Naive thymus-derived CD8-positive, alpha-beta T cell (primary cell): ENCODE measurements around the gene MN1. TPM values are rescaled to one million over a fixed set of nuclear protein-coding genes. Genes with fewer than 3 reads are reported as not detected.

ENCODE experiments used
- ATAC-seq, 2 donors: fragments of 150-1000 bp; cut with Tn5 transposase in 1 of 2; sonication (Bioruptor Pico), chemical (Tn5 transposase) in 1 of 2; 1 replicate in 1 of 2; 2 replicates in 1 of 2; pipeline ENCODE4 v1.10.0; 2021; ENCODE audit warnings: mild to moderate bottlenecking in 2 of 2, moderate library complexity in 2 of 2
- POLR2A ChIA-PET: fragments of 350-600 bp; sonication (Branson Sonifier 250); formaldehyde crosslinking; loops from one replicate; lab custom pipeline; 2021; ENCODE audit warnings: antibody characterized with exemption; lab: Charles Lee
- DNase-seq, 10 donors: peaks; one replicate each; pipeline versions ENCODE4 v3.0.0 to v3.0.0-alpha.2; 2020 to 2022
- H3K27ac Mint-ChIP-seq, 10 donors: one replicate each; pipeline ENCODE4 v1.8.0; 2020 to 2022; ENCODE audit warnings: mild to moderate bottlenecking in 10 of 10, mixed read lengths in 10 of 10, moderate library complexity in 4 of 10, inconsistent platforms in 1 of 10
- H3K27me3 Mint-ChIP-seq, 5 donors: one replicate each; pipeline ENCODE4 v1.8.0; 2021 to 2022; ENCODE audit warnings: mixed read lengths in 5 of 5
- H3K36me3 Mint-ChIP-seq, 3 donors: one replicate each; pipeline ENCODE4 v1.8.0; 2020 to 2022; ENCODE audit warnings: mixed read lengths in 3 of 3, mild to moderate bottlenecking in 2 of 3, inconsistent platforms in 1 of 3
- H3K4me1 Mint-ChIP-seq, 4 donors: one replicate each; pipeline ENCODE4 v1.8.0; 2021 to 2022; ENCODE audit warnings: mixed read lengths in 4 of 4
- H3K4me3 Mint-ChIP-seq, 10 donors: one replicate each; pipeline ENCODE4 v1.8.0; 2020 to 2022; ENCODE audit warnings: mild to moderate bottlenecking in 10 of 10, mixed read lengths in 10 of 10, moderate library complexity in 6 of 10, inconsistent platforms in 1 of 10
- H3K9me3 Mint-ChIP-seq, 9 donors: one replicate each; pipeline ENCODE4 v1.8.0; 2020 to 2022; ENCODE audit warnings: mixed read lengths in 9 of 9, mild to moderate bottlenecking in 3 of 9, inconsistent platforms in 1 of 9, moderate library complexity in 1 of 9
- polyA plus RNA-seq, 3 donors: library from polyadenylated mRNA; unstranded; fragments of 300-500 nt; fragmentation: Illumina TruSeq; gene quantifications; one replicate each; pipeline ENCODE4 v1.2.3, GENCODE V29; 2021
- total RNA-seq, 8 experiments: library from RNA in 2 of 8; stranded (reverse) in 2 of 8; gene quantifications; one replicate each; pipeline ENCODE4 v1.2.3 and lab custom pipeline; 2021 to 2026

Gene MN1
- total and polyA plus RNA-seq, 5 experiments from 2014 or later: 0.10 to 0.39 (median 0.22) TPM; not detected in 2

DNA sequence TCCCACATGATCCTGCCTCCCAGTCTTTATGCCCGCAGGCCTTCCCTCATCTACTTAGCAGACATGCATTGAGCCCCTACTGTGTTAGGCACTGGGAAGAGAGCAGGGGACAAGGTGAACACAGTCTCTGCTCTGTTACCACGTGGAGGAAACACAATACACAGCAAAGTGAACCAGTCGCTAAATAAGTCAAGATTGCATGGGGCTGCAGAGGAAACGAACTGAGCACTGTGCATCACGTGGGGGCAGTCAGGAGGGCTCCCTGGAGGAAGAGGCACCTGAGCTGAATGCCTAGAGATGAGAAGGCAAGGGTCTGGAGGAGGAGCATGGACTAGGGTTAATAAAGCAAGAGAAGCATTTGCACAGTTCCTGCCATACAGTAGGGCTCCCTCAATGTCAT is 102.7 kb downstream of the MN1 start:
- ATAC-seq: no peak
- Mint-ChIP-seq H3K27ac (no peak overlapping the region), H3K27me3 (peaks cover 0 to 13% (median 2%) of the 10 kb centered on the region in 5 donors), H3K9me3 (peaks cover 0 to 19% (median 4%) of the 10 kb centered on the region in 9 donors), H3K36me3 (peaks cover 0 to 5% (median 2%) of the 10 kb centered on the region in 3 donors), H3K4me3 (no peak overlapping the region), H3K4me1 (no peaks in the 10 kb centered on the region)
- no peak for DNase-seq
- POLR2A ChIA-PET: no interaction called here

Other genes with a start within 250 kb of the MN1 start
- gene PITPNB, start 117.5 kb upstream of the MN1 start, total RNA-seq: 10 to 100 TPM; 59.9 to 76.2 TPM
- gene PITPNB, start 117.5 kb upstream of the MN1 start, polyA plus RNA-seq: 10 to 100 TPM; 58.7 to 60.2 (median 59.0) TPM